GM04503 (cell line): ENCODE measurements around the gene FBXO24.

ENCODE experiments used
- DNase-seq: peaks from one replicate; pipeline ENCODE4 v3.0.0-alpha.2; 2012; ENCODE audit warnings: low read depth

Gene FBXO24

DNA sequence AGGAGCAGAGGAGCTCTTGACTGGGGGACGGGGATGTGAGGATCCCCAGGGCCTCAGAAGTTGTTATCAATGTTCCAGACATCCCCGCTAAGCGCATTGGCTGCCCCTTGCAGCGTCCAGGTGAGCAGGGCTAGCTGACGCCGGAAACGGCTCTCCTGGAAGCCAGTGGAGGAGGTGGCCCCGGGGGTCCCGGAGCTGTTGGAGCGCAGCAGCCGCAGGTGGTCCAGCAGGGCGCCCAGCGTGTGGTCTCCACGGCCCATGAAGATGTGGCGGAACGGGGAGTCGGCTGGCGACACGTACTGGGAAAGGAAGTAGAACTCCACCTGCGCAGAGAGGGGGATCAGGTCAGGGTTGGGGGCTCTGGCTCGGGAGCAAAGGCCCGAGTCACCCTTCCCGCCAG lies 34.7 kb downstream of the FBXO24 start:
- DNase-seq, result no peak

DNA sequence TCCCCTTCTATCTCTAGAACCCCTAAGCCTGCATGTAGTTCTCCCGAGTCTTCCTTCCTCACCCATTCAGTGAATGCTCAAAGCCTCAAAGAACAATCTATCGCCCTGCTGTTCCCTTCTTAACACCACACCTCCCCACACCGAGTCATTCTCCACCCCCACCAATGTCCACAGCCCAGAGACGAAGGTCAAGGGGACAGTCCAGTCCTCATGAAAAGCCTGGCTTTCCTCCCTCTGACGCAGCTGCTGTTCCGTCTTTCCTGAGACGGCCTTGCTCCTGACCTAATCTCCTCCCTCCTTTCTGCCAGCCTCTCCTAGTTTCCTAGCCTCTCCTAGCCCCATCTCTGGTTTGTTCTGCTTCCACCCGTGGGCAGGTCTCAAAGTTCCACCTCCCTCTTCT lies 35.4 kb downstream of the FBXO24 start:
- no peak for DNase-seq

DNA sequence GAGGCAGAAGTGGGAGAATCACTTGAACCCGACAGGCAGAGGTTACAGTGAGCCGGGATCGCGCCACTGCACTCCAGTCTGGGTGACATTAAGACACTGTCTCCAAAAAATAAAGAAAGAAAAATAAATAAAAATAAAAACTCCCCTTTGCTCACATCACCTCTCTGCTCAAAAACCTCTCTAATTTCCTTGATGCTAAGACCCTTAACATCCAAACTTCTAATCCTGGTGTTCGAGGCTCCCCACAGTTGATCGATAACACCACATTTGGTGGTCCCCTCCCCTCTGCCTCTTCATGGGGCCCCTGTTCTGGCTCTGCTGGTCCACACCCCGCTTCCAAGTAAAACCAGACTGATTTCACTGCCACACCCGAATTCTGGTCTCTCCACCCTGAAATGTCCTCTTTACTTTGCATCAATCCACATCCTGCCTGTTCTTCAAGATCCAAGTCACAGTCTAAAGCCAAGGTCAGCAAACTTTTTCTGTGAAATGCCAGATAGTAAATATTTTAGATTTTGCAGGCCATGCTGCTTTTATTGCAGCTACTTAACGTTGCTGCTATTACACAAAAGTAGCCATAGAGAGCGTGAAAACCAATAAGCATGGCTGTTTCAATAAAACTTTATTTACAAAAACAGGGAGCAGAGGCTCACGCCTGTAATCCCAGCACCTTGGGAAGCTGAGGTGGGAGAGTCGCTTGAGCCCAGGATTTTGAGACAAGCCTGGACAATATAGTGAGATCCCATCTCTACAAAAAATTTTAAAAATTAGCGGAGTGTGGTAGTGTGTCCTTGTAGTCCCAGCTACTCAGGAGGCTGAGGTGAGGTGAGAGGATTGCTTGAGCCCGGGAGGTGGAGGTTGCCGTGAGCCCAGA lies 38.1 kb downstream of the FBXO24 start:
- DNase-seq, result no peak

DNA sequence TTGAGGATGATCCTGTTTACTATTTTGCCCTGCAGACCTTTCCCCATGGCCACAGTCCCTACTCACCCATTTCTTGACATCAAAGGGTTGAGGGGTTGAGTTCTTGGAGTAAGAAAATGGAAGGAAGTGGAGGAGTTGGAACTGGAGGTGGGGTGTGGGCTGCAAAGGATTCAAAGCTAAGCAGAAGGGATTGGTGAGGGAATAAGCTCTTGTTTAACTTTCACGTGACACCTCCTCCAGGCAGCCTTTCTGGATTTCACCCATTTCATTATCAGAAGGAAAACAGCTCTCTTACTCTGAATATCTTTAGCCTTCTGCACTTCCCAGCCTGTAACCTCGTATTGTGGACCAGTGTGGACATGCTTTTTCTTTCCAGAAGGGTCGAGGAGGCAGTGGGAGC lies 39.9 kb downstream of the FBXO24 start:
- no peak for DNase-seq

DNA sequence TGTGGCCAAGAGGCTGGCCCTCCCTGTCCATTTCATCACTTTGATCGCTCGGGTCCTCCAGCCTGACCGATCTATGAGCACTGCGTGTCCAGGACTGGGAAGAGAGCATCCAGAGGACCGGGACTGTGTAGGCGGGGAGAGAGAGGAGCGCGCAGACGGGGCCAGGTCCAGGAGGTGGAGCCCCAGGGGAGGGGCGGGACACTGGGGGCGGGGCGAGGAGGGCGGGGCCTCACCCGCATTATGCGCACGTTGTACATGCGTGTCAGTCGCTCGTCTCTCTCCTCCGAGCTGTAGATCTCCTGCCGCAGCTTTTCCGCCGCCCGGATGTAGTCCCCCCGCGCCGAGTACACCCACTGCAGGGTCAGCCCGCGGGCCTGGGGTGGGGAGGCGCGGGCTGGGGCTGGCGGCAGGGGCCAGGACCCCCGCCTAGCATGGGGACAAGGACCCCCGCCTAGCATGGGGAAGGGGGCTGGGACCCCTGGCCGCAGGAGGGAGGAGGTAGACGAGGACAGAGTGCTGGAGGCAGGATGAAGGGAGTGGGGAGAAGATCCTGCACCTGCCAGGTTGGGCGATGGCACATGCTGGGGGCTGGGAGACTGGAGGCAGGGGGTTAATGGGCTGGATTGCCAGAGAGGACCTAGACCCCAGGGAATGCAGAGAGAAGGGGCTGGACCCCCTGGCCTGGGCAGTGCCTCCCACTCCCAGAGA lies 40.6 kb downstream of the FBXO24 start:
- no peak for DNase-seq

DNA sequence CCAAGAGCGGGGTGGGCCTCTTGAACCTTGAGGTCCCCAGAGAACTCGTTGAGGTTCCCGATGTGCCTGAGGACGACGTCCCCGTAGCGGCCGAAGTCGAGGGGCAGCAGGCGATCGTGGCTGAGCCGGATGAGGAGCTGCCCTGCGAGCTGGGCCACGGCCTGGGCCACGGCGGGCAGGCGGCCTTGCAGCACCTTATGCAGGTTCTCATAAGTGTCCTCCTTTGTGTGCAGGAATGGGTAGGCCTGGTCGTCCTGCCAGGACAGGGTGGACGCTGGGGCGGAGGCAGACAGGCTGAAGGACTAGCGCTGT lies 41.1 kb downstream of the FBXO24 start:
- DNase-seq, result no peak

DNA sequence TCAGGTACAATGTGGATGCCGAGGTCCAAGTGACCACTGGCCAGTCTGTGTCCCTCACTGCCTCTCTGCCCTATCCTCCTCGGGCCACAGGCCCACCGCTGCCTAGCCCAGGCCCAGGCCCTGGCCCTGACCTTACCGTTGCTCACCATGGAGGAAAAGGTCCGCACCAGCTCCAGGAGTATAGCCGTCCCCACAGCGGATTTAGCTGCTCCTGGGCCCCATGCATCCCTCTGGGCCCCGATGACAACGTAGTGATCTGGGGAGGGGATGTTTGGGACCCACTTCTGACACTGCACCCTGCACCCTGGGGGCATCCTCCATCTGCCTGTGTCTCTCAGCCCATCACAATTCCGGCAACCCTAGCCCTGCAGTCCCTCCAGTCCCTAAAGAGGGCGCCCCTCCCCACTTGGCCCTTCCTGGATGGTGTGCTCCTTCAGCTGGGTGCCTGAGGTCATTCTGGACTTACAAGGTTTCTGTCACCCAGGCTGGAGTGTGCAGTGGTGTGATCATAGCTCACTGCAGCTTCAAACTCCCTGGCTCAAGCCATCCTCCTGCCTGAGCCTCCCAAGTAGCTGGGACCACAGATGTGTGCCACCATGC lies 43.1 kb downstream of the FBXO24 start:
- no peak for DNase-seq

DNA sequence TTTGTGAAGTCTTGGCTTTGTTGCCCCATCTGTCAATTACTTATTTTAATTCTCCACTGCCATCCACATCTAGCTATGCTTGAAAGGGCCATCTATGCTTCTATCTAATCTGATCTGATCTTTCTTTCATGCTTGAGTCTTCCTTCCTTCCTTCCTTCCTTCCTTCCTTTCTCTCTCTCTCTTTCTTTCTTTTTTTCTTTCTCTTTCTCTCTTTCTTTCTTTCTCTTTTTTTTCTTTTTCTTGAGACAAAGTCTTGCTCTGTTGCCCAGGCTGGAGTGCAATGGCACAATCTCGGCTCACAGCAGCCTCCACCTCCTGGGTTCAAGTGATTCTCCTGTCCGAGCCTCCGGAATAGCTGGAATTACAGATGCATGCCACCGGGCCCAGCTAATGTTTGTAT lies 43.9 kb downstream of the FBXO24 start:
- DNase-seq, result no peak

DNA sequence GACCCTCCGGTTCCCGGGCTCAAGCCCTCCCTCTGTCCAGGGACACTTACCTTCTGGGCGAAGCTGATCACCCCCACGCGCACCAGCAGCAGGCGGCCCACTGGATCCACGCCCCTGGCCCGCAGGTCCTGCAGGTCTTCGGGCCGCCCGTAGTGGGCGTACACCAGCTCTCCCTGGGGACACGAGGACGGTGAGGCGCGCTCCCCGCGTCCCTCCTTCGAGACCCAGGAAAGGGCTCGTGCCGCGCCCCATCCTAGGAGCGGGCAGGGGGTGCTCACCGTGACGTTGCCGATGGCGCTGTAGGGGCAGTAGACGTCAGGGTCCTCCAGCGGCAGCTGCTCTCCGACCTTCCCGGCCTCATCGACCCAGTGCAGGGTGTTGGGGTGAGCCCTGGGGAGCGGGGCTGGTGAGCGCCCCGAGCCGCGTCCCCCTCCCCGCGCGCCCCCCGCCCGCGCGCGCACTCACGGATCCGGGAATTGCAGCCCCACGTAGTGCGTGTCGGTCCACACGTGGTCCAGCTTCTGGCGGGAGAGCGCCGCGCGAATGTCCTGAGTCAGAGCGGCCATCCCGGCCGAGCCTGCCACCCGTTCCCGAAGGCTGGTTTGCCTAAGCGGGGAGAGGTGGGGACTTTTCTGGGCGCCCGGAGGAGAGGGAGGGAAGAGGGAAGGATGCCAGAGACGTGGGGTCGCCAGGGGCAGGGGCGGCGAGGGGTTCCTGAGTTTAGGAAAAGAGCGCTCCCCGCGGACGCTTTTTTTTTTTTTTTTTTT lies 47.0 kb downstream of the FBXO24 start:
- no peak for DNase-seq

DNA sequence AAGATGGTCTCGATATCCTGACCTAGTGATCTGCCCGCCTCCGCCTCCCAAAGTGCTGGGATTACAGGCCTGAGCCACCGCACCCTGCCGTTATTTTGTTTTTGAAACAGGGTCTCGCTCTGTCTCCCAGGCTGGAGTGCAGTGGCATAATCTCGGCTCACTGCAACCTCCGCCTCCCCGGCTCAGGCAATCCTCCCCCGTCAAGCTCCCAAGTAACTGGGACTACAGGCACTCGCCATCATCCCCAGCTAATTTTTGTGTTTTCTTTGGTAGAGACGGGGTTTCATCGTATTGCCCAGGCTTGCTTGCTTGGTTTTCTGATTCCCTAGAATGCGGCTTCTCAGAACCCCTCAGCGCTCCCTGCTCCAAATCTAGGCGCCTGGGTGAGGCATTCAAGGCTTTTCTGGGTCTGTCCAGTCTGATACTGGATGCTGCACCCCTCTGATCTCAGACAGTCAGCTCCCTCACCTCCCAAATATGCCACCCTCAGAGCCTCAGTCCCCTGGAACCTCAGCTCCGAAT lies 53.9 kb downstream of the FBXO24 start:
- DNase-seq, result no peak

DNA sequence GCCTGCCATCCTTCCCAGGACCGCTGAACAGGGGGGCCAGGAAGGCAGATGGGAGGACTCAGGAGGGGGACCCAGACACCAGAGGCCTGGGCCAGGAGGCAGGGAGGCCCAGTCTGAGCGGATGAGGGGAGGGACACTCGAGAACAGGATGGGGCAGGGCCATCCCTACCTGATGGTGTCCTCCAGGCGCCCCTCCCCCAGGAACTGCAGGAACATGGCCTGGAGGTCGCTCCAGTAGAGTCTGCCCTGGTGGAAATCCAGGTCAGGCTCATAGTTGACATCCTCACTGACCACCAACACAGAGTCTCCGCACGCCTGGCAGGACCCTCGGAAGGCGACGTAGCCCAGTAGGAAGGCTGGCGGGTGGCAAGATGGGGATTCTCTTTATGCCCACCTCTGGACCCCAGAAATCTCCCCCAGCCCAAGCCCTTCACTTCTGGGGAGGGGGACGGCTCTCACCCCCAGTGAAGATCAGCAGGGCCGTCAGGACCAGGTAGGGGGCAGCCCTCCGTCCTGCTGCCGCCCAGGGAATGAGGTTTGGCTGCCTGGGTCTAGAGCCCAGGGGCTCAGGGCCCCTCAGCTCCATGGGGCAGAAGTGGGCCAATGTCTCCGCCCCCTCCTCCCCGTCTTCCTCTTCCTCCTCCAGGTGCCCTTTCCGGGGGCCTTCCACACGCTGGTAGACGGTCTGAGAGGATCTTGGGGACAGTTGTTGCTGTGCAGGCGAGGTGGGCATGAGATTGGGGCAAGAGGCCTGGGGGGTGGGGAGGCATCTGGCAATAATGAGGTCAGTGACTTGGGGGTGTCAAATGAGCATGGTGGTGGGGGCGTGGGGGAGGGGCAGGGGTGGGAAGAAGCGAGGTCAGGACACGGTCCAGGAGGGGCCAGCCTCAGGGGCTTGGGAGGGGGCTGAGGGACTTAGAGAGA lies 54.7 kb downstream of the FBXO24 start:
- DNase-seq, result no peak

DNA sequence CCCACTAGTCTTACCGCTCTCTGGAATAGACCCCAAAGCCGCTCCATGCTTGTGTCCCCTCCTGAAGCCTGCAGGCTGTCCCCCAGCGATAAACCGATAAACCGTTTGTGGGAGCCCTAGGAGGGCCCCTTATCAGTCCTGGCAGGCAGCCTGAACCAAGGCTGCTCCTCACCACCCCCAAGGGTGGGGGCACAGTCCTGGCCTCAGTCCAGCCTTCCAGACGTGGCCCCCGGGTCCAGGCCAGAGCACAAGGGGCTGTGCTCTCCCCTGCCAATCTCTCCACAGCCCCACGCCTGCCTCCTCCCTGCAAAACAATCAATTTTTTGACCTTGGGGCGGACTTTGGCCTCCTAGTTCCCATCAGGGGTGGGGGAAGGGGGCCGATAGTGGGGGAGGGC lies 55.3 kb downstream of the FBXO24 start, which contains the start of gene TFR2:
TFR2 (minus strand) TSS at position 90 of the 397 bp plus-strand sequence; CDS start at position 47, 43 bp downstream.
- no peak for DNase-seq

DNA sequence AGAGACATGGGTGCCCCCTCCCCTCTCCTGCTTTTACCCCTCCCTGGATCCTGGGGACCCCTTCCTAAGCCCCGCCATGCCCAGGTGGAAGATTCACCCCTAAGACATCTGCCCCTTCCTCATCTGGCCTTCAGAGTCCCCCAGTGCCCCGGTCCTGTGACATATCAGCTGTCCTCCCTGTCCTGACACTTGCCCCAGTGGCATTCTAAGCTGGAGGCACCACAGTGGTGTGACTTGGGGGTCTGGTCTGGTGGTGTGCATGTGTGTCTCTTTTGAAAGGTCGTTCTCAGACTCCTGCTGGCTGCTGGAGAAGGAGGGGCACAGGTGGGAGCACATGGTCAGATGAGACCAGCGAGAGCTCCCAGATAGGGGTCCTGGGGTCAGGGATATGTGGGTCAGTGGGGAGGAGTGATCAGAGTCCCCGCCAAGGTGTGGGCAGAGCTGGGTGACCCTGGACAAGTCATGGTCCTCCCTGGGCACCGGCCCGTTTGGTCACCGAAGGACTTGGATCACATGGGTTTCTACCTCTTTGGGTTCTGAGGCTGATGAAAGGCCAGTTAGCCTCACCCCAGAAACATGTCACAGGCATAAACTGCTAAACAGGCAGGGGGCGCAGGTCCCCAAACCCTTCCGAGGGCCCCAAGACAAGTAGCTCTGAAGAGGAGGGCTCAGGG lies 55.9 kb downstream of the FBXO24 start:
- DNase-seq, result no peak

DNA sequence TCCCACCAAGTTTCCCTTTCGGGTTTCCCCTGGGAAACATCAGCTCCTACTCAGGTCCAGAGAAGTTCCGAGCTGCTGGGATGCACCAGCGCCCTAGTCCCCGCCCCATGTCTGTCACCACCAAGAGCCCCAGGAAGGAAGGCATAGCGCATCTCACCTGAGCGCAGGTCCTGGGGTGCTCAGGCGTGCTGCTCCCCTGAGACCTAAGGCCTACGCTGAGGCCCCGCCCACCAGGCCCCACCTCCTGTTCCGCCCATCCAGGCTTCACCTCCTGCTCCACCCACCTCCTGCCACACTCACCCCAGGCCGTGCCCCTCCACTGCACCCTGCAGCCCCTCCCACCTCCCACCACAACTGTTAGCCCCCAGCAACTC lies 56.4 kb downstream of the FBXO24 start:
- no peak for DNase-seq

DNA sequence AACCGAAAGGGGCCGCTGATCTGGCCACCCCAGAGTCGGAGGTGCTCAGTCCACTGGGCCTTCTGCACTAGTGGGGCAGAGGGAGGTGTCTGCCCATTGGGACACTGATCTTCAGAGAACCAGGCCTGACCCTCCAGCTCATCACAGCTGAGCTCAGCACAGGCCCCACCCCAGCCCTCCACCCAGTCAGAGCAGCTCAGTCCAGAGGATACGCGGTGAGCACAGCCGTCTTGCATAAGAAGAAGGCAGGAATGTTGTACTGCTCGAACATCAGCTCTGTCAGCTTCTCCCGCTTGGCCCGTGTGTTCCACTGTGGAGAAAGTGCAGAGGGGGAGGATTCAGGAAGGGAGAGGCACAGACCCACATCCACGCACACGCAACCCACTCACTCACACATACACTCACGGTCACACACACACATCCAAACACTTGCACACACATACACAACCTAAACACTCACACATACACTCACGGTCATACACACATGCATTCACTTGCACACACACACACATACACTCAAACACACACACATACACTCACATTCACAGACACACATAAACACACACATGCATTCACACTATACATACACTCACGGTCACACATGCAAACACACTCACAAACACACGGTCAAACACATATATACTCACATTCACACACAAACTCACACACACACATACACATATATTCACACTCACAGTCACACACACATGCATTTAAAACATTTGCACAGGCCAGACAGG lies 63.9 kb downstream of the FBXO24 start:
- no peak for DNase-seq
